HepG2 (cell line): ENCODE data around the gene TPM1. TPM values are rescaled to one million over a fixed set of nuclear protein-coding genes. Genes with fewer than 3 reads are reported as not detected.

Experiments
- ATAC-seq: fragments of 200-7000 bp; cut with Tn5 transposase; 3 replicates; pipeline ENCODE4 v1.9.1; 2020; ENCODE audit warnings: mild to moderate bottlenecking, moderate library complexity
- BruUV-seq: library from RNA; stranded (reverse); fragments of 400-500 nt; replicated peaks from 2 replicates; lab custom pipeline; 2021; lab: Mats Ljungman, UMichigan
- CTCF ChIA-PET: fragments of 300-600 bp; formaldehyde crosslinking; extraction: SDS; loops from one replicate; lab custom pipeline; 2021; ENCODE audit warnings: low total read pairs, inconsistent platforms, low intra/inter-chr PET ratio; lab: Yijun Ruan, JAX
- POLR2A ChIA-PET: fragments of 350-600 bp; sonication (Branson Sonifier 250); formaldehyde crosslinking; loops from one replicate; lab custom pipeline; 2020; ENCODE audit warnings: antibody characterized with exemption, inconsistent platforms; lab: Yijun Ruan, JAX
- DNase-seq: peaks from one replicate; pipeline ENCODE4 v3.0.0-alpha.2; 2015; ENCODE audit warnings: low spot score
- FAIRE-seq: peaks from 3 replicates; lab custom pipeline; 2011; peaks lifted over from hg19 to GRCh38; lab: Jason Lieb, UNC
- H2AFZ ChIP-seq: one replicate; pipeline ENCODE4 v1.6.1; 2011; ENCODE audit warnings: low read length, inconsistent platforms
- H3K27ac ChIP-seq: fragments of 300-600 bp; 3 replicates; pipeline ENCODE4 v1.8.0; 2011; ENCODE audit warnings: mixed run types, mild to moderate bottlenecking, mixed read lengths, low read length, inconsistent platforms; ENCODE audit not compliant: insufficient read depth; ENCODE audit errors: extremely low read length
- H3K27me3 ChIP-seq, 2 experiments: fragments of 200-600 bp in 1 of 2; 2 replicates in 1 of 2; 3 replicates in 1 of 2; pipeline versions ENCODE4 v1.6.0 to v1.8.0; 2011; ENCODE audit warnings: low read length in 2 of 2, mild to moderate bottlenecking in 2 of 2, moderate library complexity in 2 of 2, inconsistent platforms in 1 of 2; ENCODE audit not compliant: insufficient read depth in 2 of 2, control insufficient read depth in 1 of 2
- H3K36me3 ChIP-seq, 2 experiments: fragments of 200-600 bp in 1 of 2; replicated peaks in 1 of 2; 2 replicates in 1 of 2; 3 replicates in 1 of 2; pipeline versions ENCODE4 v1.5.1 to v1.8.0; 2011; ENCODE audit warnings: low read length in 2 of 2, inconsistent platforms in 1 of 2; ENCODE audit not compliant: insufficient read depth in 2 of 2, control insufficient read depth in 1 of 2
- H3K4me1 ChIP-seq: 2 replicates; pipeline ENCODE4 v1.5.1; 2012; ENCODE audit warnings: low read length, inconsistent platforms; ENCODE audit not compliant: insufficient read depth
- H3K4me2 ChIP-seq: 2 replicates; pipeline ENCODE4 v1.6.0; 2011; ENCODE audit warnings: low read depth, low read length, inconsistent platforms
- H3K4me3 ChIP-seq, 3 experiments: fragments of 200-600 bp in 1 of 3; sonication (generic), shearing (Covaris generic) in 1 of 3; replicated peaks in 1 of 3; 2 replicates each; pipeline ENCODE4 v1.5.1; 2011 to 2016; ENCODE audit warnings: low read length in 3 of 3, inconsistent platforms in 2 of 3, low read depth in 2 of 3, mild to moderate bottlenecking in 2 of 3, control low read depth in 1 of 3, mixed read lengths in 1 of 3; ENCODE audit not compliant: insufficient read depth in 1 of 3
- H3K79me2 ChIP-seq: one replicate; pipeline ENCODE4 v1.6.1; 2011; ENCODE audit warnings: low read length, inconsistent platforms; ENCODE audit not compliant: insufficient read depth
- H3K9ac ChIP-seq: 2 replicates; pipeline ENCODE4 v1.6.0; 2011; ENCODE audit warnings: mild to moderate bottlenecking, low read depth, low read length, inconsistent platforms; ENCODE audit not compliant: insufficient read depth
- H3K9me3 ChIP-seq: 2 replicates; pipeline ENCODE4 v1.5.1; 2012; ENCODE audit warnings: mild to moderate bottlenecking, low read length
- H4K20me1 ChIP-seq: 2 replicates; pipeline ENCODE4 v1.6.0; 2011; ENCODE audit warnings: inconsistent platforms, mild to moderate bottlenecking, low read length, moderate library complexity; ENCODE audit not compliant: insufficient read depth
- ARID5B ChIP-seq: IDR thresholded peaks from 2 replicates; pipeline ENCODE4 v1.4.0; 2020; ENCODE audit warnings: mild to moderate bottlenecking, missing genetic modification reagents
- CSRNP1 ChIP-seq: sonication (generic); formaldehyde crosslinking; IDR thresholded peaks from 2 replicates; pipeline ENCODE4 v1.8.1; 2023; ENCODE audit warnings: mild to moderate bottlenecking, missing genetic modification reagents
- HNF4A ChIP-seq: sonication (generic); formaldehyde crosslinking; IDR thresholded peaks from 2 replicates; pipeline ENCODE4 v1.4.0; 2020; ENCODE audit warnings: missing genetic modification reagents
- ISL2 ChIP-seq: sonication (generic); formaldehyde crosslinking; IDR thresholded peaks from 2 replicates; pipeline ENCODE4 v1.5.0; 2020; ENCODE audit warnings: missing genetic modification reagents
- MTA1 ChIP-seq: sonication (generic); formaldehyde crosslinking; IDR thresholded peaks from 2 replicates; pipeline ENCODE4 v1.4.0; 2020; ENCODE audit warnings: missing genetic modification reagents, mild to moderate bottlenecking, borderline replicate concordance
- RAD51 ChIP-seq: fragments of 450-650 bp; IDR thresholded peaks from 2 replicates; pipeline ENCODE4 v1.6.1; 2016; ENCODE audit warnings: borderline replicate concordance
- REXO4 ChIP-seq: sonication (generic); formaldehyde crosslinking; IDR thresholded peaks from 2 replicates; pipeline ENCODE4 v1.8.0; 2022; ENCODE audit warnings: missing genetic modification reagents, mild to moderate bottlenecking, borderline replicate concordance
- TBL1XR1 ChIP-seq: fragments of 150-350 bp; IDR thresholded peaks from 2 replicates; pipeline ENCODE4 v1.6.1; 2014; ENCODE audit warnings: borderline replicate concordance, low read length; ENCODE audit not compliant: partially characterized antibody
- ZNF160 ChIP-seq: sonication (generic); formaldehyde crosslinking; IDR thresholded peaks from 2 replicates; pipeline ENCODE4 v1.8.0; 2022; ENCODE audit warnings: mild to moderate bottlenecking, inconsistent platforms, missing genetic modification reagents
- ZNF766 ChIP-seq: sonication (generic); formaldehyde crosslinking; IDR thresholded peaks from 2 replicates; pipeline ENCODE4 v1.5.0; 2020; ENCODE audit warnings: missing genetic modification reagents, borderline replicate concordance
- whole genome bisulfite sequencing: methylation state at CpG from one replicate; pipeline ENCODE4 v1.1.6; 2017; ENCODE audit warnings: low lambda C conversion rate; 5-methylcytosine and 5-hydroxymethylcytosine counted together
- in situ Hi-C: cut with HindIII; loops from 2 replicates; pipeline ENCODE4 v1.10.0; 2017; ENCODE audit warnings: low pct_unique_long_range_greater_than_20kb; ENCODE audit not compliant: extremely low pct_ligation_motif_present
- intact Hi-C: fragments of 100-400 bp; cut with micrococcal nuclease; formaldehyde crosslinking; loops from one replicate; pipeline ENCODE4 v1.10.0; 2022; ENCODE audit not compliant: unreplicated experiment
- polyA plus RNA-seq, 8 experiments: library from polyadenylated mRNA; depleted of rRNA in 3 of 8; stranded (reverse) in 7 of 8; unstranded in 1 of 8; fragments of >200 nt; fragmentation: Illumina TruSeq in 4 of 8; extraction: Trizol in 4 of 8; gene quantifications; 2 replicates each; pipeline versions ENCODE4 v1.2.1 to v1.2.3, GENCODE V29; 2011 to 2016; ENCODE audit warnings: low read depth in 4 of 8, missing spikeins in 1 of 8, mixed read lengths in 1 of 8; ENCODE audit not compliant: insufficient read depth in 1 of 8
- total RNA-seq, 5 experiments: library from RNA; depleted of rRNA; stranded (reverse); fragments of >200 nt; fragmentation: Illumina TruSeq; extraction: Trizol; gene quantifications; 2 replicates each; pipeline ENCODE4 v1.2.3, GENCODE V29; 2016; ENCODE audit warnings: low read depth in 1 of 5

The TPM1 gene
- total and polyA plus RNA-seq, 2 of the 13 experiments (the other 11 are each of a cell fraction or from before 2014, with no cell fraction given) = 98.9 to 109 TPM

GRCh38 chr15:63028442-63029110, 14.0 kb upstream of the TPM1 start:
- no TSS peak for BruUV-seq
- no peaks in the 10 kb centered on the region for H3K36me3 ChIP-seq
- no peak overlapping the region for H3K9ac ChIP-seq
- H2AFZ ChIP-seq = no peak overlapping the region
- peaks cover 16% of the 10 kb centered on the region for H3K4me1 ChIP-seq
- POLR2A ChIA-PET = no interaction called here
- H3K4me3 ChIP-seq = no peak overlapping the region
- no peaks in the 10 kb centered on the region for H4K20me1 ChIP-seq
- CTCF ChIA-PET = no interaction called here
- H3K27me3 ChIP-seq = no peaks in the 10 kb centered on the region
- H3K79me2 ChIP-seq = no peaks in the 10 kb centered on the region
- DNase-seq = no peak
- ATAC-seq = no peak
- TF ChIP-seq HNF4A (CRISPR knock-in tag) (no peak), CSRNP1 (CRISPR knock-in tag) (no peak), TBL1XR1 (no peak), ZNF766 (no peak), ARID5B (CRISPR knock-in tag) (no peak), ZNF160 (CRISPR knock-in tag) (no peak), ISL2 (CRISPR knock-in tag) (no peak), MTA1 (CRISPR knock-in tag) (no peak), REXO4 (CRISPR knock-in tag) (no peak), RAD51 (no peak)
- intact Hi-C loops (no loop called here), in situ Hi-C loops (no loop called here)
- 32% methylated on average over 5 of the region's 5 CpGs for WGBS
- no peak overlapping the region for H3K27ac ChIP-seq
- FAIRE-seq = no peak
- no peaks in the 10 kb centered on the region for H3K9me3 ChIP-seq
- H3K4me2 ChIP-seq = no peak overlapping the region
